NCI-H524 treated with DMSO at 0.1 percent for 48 hours (cell line): ENCODE results near the gene TRIP6.
"Not testable (repeated sequence)": the region's sequence is repeated elsewhere in the genome, so short reads cannot be mapped to it uniquely, and the experiment has no call there.

ENCODE experiments used
- DNase-seq: peaks from one replicate; lab custom pipeline; 2025; lab: John Stamatoyannopoulos, UW

Gene TRIP6

DNA sequence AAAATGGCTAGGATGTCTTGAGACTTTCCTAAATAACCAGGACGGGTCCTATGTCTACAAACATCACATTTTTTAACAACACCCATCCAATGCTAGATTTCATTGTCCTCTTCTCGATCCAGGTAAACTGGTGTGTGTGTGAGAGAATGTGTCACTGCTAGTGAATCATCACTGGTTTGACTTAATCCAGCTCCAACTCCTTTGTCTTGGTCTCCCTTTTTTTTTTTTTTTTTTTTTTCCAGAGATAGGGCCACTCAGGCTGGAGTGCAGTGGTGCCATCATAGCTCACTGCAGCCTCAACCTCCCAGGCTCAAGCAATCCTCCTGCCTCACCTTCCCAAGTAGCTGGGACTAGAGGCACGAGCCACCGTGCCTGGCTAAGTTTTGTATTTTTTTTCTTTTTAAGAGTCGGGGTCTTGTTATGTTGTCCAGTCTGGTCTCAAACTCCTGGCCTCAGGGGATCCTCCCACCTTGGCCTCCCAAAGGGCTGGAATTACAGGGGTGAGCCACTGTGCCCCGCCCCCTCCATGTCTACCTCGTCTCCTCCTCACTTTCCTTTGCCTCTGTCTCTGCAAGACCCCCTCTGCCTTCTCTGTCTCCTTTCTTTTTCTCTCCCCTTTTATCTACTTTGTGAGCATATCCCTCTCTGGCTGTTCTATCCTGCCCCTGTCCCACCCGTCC lies 24.5 kb downstream of the TRIP6 start:
- DNase-seq, result no peak

DNA sequence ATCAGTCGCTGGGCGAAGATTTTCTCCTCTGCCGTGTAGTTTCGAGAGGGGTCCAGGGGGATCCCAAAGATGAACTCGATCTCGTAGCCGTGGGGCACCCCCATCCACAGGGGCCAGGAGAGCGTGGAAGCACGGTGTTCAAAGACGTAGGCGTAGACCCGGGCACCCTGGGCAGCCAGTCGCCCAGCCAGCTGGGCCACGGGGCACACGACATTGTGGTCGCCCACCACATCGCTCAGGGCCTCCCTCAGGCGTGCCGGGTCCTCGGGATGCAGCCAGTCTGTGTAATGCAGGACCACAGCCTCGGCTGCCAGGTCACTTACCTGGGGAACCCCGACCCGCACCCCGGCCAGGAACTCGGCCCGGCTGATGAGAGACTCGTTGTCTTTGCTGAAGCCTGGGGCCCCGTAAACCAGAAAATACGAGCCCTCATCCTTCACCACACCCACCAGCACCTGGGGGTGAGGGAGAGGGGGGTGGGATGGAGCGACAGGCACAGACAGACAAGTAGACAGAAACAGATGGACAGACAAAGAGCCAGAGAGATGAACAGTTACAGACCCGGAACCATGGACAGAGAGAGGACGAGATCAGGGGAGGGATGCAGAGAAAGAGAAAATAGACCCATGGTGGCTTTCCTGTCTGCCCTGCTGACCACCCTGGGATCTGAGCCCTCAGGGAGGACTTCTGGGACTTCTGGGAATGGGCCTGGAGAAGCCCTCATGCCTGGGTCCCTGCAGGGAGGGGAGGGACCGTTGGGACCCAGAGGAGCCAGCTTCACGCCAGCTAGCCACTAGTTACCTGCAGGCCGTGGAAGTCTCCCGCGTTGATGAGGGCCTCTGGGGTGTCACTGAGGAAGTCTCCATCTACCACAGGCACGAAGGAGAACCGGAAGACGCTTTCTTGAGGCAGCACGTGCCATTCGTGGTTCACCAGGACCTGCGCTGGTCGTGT lies 25.5 kb downstream of the TRIP6 start:
- no peak for DNase-seq

DNA sequence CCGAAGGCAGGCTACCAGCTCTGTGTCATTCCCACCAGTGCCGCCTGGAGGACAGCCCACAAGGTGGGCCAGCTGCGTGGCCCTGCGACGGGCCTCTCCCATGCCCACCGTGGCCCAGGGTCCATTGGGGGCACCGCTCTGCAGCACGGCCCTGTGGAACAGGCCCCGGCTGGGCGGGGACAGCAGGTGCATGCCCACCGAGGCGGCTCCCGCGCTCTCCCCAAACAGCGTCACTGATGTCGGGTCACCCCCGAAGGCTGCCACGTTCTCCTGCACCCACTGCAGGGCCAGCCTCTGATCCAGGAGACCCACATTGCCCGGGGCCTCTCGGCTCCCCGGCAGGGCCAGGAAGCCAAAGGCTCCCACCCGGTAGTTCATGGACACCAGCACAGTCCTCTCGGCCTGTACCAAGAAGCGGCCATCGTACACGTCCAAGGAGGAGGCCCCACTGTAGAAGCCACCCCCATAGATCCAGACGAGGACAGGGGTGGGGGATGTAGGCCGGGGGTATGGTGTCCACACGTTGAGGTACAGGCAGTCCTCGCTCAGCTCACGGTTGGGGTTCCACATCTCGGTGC lies 26.2 kb downstream of the TRIP6 start:
- DNase-seq, result no peak

DNA sequence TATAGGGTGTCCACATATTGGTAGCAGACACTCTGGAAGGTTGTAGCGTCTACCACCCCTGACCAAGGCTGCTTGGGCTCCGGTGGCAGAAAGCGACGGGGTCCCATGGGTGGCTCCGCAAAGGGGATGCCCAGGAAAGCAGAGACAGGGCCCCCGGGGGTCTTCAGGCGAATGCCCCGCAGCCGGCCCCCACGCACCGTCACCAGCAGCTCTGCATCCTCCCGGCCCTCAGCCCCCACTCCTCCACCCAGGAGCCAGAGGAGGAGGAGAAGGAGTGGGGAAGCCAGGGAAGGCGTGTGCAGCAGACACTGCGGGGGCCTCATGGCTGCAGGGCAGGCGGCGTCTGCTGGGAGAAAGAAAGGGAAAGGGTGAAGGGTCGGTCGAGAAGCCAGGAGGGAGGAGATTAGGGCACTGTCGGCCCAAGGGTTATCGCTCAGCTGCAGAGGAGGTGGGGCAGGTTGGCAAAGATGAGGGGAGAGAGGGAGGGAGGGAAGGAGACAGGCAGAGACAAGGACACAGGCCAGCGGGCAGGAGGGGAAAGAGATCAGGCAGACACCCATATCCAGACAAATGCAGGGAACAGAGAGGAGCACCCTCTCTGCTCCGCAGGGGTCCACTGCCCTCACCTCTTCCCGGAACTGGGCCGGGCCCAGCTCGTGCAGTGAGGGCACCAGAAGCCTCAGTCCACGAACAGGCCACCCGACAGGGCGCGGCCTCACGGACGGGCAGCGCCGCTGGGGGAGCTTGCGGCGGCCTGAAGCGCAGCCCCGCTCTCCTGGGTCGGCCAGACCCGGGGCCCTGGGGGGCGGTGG lies 26.9 kb downstream of the TRIP6 start:
- no peak for DNase-seq

DNA sequence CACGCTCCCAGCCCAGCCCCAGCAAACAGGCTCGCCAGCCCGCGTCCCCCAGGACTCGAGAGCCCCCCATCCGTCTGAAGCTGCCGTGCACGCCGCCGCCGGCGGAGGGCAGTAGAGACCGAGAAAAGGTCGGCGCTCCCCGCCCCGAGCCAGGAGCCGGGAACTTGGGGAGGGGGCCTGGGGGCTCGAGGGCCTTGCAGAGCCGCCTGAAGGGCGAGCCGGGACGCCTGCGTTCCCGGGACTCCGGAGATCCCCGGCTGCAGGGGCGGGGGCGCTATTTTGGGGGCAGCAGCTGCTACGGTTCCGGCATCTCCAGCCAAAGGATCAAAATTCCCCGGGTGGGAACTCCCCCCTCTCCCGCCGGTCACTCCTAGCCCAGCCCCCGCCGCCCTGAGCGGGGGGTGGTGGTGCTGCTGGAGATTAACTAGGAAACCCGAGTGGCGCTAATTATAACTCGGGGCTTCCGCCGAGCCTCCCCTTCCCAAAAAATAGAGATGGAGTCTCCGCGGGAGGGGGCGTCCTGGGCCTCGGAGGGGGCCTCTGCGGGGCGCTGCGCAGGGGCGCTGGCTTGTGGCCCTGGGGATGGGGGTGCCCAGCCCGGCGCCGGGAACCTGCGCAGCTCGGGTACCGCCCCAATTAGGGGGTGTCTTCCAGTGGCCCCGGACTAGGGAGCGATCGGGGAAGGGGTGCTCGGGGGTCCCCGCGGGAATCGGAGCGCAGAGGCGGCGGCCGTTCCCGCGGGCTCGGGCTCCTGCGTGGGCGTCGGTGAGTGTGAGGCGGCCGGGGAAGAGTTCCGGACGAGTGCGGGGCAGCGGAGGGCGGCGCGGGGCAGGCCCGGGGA lies 27.9 kb downstream of the TRIP6 start:
- DNase-seq, result no peak

DNA sequence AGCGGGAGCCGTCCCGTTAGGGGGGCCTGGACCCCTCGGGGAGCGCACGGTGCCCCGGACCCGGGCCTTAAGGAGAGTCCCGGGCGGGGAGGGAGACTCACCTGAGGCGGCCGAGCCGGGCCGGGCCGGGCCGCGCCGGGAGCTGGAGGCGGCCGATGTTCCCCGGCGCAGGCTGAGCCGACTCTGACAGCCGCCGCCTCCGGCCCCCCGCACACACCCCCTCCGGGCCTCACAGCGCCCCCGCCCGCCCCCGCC lies 28.4 kb downstream of the TRIP6 start, which contains the start of gene ACHE:
Gene ACHE, minus strand, starts transcription at position 188 of the 255 bp plus-strand sequence. CDS start 1,656 bp downstream, outside the sequence.
- DNase-seq, result no peak

DNA sequence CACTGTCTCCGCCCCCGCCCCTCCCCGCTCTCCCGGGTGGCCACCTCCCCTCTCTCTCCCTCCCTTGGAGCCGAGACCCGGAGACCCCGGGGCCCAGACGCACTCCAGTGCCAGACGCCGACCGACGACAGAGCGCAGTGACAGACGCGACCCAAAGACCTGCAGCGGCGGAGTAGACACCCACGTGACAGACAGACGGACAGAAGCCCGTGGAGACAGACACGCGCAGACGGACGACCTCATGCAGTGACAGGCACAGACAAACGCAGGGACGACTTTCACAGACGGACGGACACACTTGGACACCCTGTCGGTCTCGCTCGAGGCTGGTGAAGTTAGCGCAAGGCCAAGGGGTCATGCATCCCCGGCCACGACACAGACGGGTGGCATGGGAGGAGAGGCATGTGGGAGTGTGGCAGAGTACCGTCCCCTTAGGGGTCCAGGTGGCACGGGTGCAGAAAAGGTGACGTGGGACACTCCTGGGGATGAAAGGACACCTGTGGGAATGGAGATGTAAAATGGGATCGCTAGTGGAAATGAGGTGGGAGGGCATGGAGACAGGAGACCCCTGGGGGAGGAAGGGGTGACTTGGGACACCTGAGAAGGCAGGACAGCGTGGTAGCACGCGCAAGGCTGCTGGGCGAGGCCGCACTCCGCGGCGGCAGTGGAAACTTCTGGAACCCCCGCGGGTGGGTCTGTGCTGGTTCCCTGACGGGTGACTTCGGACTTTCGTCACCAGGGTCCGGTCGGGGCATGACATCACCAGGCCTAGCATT lies 29.0 kb downstream of the TRIP6 start:
- no peak for DNase-seq

DNA sequence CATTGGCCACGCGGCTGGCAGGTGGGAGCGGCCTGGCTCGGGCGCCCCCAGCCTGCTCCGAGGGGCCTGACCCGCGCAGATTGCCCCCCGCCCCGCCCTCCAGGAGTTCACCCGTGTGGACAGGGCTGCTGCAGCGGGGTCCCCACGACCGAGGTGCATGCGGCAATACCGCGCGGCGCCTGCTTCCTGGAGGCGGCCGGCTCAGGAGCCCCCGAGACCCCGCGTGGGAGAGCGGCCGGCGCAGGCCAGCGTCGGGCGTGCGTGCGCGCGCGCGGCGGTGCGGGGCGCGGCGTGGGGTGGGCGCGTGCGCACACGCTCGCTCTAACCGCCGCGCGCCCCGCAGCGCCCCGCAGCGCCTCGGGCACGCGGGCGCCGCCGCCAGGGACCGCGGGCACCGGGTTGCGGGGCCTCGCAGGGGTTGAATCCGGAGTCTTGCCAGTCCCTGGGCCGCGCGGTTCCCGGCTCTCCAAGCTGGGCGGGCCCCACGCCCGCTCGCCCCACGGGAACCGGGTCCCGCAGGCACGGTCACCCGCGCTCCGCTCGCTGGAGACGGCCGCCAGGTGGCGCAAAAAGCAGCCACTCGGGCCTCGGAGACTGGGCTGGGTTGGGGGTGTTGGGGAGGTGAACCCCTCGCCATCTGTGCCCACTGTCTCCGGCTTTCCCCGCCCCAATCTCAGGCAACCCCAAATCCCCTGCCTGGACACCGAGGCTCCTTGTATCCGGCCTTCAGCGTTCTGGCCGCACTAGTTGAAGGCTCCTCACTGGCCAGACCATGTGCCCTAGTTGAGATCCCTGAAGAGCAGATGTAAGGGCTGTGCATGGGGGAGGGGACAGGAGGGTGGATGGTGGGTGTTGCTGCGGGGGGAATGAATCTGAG lies 29.8 kb downstream of the TRIP6 start:
- no peak for DNase-seq

DNA sequence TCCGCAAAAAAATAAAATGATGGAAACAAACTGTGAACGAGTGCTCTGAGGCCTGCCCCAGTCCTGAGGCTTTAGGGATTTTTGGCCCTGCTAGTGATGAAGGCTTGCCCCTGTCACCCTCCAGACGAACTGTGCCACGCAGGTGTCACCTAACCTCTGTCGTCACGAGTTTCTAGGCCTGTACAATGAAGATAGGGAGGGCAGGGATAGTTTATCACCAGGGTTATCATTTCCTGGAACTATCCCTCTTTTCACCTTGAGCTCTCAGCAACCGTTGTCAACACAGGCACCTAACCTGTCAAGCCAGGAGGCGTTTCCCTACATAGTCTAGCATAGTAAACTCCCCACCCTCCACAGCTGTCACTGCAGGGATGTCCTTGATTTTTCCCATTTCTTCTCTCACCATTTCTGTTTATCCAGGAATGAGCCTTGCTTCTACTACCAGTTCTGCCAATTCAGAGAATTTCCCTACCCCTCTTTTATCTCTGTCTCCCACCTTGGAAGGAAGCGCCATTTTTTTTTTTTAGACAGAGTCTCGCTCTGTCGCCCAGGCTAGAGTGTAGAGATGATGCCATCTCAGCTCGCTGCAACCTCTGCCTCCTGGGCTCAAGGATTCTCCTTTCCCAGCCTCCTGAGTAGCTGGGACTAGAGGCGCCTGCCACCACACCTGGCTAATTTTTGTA lies 30.7 kb downstream of the TRIP6 start:
- no peak for DNase-seq

DNA sequence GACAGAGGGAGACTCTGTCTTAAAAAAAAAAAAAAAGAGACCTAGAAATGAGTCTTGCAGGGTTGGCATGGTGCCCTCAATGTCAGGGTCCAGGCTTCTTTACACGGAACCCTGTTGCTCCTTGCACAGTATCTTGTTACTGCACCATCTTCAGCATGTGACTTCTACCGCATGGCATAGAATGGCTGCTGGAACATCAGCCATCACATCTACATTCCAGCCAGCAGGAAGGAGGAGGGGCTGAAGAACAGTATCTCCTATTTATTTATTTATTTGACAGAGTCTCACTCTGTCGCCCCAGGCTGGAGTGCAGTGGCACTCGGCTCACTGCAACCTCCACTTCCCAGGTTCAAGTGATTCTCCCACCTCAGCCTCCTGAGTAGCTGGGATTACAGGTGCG lies 32.2 kb downstream of the TRIP6 start:
- no peak for DNase-seq

DNA sequence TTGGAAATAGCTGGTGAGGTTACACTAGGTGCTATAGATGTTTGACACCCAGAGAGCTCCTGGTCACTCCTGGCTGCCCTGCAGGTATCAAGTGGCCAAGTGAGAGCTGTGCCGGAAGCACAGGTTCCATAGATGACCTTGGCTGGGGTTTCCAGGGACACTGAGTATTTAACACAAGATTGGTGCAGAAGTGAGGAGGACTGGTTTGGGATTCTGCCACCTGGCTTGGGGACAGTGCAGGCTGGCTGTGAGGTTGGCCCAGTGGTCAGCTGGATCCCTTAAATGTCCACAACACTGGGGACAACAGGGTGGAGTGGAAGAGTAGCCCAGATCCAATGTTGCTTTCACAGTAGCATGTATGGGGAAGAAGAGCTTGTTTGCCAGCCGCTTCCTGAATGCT lies 33.8 kb downstream of the TRIP6 start:
- DNase-seq, result no peak

DNA sequence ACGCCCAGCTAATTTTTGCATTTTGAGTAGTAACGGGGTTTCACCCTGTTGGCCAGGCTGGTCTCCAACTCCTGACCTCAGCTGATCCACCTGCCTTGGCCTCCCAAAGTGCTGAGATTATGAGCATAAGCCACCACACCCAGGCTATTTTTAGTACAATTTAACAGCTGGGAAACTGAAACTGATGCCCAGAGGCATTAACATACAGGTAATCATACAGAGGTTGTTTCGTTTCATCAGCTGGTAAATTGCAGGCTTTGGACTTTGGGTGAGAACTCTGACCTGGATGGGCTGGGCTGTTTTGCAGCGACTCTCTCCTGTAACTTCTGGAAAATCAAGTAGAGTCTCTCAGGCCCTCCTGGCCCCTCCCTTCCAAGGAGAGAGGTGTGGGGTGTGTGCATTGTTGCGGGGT lies 34.7 kb downstream of the TRIP6 start:
- no peak for DNase-seq

DNA sequence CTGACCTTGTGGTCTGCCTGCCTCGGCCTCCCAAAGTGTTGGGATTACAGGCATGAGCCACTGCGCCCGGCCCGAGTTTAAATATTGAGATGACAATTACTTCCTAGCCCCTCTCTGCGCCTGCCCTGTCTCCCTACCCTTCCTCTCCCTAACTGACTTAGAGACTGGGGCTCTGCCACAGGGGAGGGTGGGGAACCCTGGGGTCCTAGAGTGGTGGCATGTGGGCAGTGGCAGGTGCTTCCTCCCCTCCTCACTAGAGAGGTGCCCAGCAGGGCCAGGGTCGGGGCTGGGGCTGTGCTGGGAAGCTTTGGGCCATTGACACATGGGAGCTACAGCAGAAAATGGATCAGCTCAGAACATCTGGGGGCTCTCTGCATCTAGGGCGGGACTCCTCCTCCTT lies 35.5 kb downstream of the TRIP6 start:
- no peak for DNase-seq

DNA sequence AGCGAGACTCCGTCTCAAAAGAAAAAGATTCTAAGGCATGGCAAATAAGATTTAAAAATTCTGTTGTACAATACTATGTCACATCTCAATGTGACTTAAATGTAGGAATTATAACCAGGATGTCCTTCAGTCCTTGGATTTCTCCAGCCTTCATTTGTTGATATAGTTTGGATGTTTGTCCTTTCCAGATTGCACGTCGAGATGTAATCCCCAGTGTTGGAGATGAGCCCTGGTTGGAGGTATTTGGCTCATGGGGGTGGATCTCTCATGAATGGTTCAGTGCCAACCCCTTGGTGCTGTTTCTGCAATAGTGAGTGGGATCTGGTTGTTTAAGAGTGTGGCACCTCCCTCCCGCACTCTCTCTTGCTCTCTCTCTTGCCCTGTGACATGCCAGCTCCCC lies 41.3 kb downstream of the TRIP6 start:
- DNase-seq, result no peak

DNA sequence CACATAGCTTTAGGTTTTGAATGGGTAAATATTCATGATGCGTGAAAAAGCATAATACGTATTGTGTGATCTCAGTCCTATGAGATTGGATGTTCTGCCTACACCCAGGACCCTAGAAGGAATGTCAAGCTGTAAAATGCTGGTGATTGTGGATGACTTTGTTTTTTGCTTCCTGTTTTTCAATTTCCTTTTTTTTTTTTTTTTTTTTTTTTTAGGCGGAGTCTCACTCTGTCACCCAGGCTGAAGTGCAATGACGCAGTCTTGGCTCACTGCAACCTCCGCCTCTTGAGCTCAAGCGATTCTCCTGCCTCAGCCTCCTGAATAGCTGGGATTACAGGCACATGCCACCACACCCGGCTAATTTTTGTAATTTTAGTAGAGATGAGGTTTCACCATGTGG lies 43.3 kb downstream of the TRIP6 start:
- not testable (repeated sequence) for DNase-seq

DNA sequence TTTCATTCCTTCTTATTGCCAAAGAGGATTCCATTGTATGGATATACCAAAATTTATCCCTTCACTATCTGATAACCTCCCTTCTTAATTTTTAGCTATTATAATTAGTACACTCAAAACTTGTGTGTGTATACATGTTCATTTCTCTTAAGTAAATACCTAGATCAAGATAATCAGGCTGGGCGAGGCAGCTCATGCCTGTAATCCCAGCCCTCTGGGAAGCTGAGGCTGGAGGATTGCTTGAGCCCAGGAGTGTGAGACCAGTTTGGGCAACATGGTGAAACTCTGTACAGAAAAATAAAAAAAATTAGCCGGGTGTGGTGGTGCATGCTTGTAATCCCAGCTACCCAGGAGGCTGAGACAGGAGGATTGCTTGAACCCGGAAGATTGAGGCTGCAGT lies 44.3 kb downstream of the TRIP6 start:
- DNase-seq, result no peak

DNA sequence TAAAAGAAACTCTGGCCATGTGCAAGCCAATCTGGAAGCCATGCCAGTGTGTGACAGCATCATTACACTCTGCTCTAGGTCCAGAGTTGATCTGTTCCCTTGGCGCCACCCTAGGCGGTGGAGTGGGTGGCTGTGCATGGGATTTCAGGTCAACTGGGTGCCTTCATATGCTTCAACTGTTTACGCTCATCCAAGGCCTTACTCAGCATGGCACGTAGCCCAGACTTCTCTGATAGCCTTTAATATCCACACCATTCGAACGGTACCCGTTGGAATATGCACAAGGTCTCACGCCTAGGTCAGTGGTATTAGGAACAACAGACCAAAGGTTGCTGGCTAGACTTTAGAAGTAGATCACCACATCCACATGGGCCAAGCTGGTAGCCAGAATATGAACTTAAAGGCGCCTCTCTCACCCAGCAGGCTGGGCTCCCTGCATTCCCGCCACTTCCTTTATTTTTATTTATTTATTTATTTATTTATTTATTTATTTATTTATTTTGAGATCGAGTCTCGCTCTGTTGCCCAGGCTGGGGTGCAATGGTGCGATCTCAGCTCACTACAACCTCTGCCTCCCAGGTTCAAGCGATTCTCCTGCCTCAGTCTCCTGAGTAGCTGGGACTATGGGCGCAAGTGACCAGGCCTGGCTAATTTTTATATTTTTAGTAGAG lies 47.2 kb downstream of the TRIP6 start:
- no peak for DNase-seq

DNA sequence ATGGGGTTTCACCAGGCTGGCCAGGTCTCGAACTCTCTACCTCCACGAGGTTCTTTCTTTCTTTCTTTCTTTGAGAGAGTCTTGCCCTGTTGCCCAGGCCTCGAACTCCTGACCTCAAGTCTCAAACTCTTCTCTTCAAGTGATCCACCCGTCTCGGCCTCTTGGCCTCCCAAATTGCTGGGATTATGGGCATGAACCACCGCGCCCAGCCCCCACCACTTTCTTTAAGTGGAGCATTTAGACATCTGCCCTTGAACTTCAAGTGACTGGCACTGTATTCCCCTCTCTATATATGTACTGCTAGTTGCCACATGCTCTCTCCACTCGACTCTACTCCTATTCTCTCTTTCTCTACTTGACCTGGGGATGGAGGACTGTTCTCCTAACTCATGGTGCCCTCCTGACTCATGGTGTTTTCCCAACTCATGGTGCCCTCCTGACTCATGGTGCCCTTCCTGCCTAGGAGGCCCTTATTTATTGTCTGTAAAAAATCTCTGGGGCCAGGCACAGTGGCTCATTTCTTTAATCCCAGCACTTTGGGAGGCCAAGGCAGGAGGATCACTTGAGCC lies 47.8 kb downstream of the TRIP6 start:
- no peak for DNase-seq
